ENCODE data around the gene CCDC3.
A peak's percentile ranks its signal among the peaks of the same experiment; 100 is the strongest.

CCDC3 gene

DNA sequence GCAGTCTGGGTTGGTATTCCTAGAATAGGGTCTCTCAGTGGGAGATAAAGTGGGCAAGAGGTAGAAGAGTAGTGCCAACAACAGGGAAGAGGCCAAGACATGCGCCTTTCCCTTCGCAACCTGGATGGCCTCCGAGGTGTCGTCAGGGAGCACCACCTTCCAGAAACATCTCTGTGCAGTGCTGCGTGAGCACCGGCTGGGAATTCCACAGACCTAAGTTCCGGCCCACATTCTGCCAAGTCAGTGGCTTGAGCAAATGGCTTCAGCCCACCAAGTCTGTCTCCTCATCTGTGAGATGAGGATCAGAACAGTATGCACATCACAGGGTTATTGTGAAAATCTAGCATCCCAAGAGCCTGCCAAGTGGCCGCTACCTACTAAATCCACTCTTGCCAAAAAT is 40.6 kb downstream of the CCDC3 start:
- DNase-seq: no peak

DNA sequence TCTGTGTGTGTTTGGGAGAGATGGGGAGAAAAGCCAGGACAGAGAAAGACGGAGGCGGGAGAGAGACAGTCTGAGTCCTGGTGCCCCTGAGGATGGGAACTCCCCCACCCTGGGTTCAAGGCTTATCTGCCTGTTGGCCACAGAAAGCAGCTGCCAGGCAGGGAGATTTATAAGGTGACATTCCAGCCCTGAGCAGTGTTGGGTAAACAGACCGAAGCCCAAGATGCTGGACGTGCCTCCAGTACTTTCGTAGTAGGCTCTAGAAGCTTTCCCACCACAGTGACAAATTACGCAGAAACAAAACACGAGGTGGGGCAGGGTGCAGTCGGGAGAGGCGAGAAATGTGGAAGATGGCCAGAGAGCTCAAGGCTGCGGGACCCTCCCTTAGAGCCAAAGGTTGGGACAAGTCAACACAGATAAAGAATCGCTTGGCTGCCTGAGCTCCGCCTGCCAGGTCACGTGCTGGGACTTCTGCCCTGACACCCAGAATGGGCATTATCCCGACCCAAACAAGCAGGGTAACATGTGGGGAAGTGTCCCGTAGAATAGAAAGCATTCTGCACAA is 41.1 kb downstream of the CCDC3 start:
- no peak for DNase-seq

DNA sequence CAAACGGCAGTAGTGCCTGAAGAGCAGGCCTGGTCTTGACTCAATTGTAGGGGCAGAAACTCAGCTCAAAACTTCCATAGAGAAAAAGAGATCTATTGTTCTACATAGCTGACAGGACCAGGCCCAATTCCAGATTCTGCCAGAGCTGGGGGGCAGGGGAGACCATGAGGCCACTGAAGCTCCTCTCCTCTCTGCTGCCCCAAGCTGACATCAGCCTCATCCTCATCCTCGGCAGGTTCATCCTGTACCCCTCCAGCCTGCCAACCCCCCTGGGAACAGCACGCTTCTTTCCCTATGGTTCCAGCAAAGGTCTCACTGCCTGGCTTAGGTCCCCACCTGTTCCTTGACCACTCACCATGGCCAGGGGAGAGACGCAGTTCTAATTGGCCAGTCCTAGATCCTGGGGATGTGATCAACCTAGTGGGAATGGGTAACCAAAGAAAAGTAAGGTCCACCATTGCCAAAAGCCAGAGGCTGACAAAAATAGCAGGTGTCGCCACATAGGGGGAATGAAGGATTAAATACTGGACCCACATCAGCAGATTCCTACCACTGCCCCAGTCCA is 42.9 kb downstream of the CCDC3 start:
- no peak for DNase-seq

DNA sequence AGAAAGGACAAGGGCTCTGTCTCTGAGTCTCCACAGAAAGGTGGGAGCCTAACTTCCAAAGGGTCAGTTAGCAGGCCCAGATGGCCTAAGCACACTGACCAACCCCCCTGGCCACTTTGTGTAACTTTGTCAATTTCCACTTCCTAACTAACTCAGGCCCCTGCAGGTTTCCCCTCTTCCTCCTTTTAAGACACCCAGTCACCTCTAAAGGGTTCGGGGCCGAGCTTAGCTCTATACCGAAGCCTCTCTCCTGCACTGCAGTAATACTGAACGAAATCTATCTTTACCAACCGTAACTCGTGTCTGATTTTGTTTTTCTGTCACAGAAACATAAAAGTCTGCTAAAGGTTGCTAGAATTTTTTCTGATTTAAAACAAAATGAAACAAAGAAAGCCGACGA is 44.4 kb downstream of the CCDC3 start:
- DNase-seq: no peak

DNA sequence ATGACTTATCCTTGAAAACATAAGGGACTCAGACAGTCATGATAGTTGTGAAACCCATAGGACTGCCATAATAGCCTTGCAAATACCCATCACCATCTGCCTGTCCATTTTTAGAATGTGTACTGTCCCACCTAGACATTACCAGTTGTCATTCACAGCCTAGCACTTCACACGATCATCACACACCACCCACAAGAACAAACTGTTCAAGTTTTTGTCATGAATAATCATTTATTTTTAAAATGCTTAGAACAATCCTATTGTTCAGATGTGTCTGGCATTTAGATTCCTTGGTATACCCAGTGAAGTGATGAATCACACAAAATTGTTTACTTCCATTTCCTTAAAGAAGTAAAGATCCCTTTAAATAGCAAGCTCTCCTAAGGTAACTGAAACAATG is 46.6 kb downstream of the CCDC3 start:
- peak; percentile 13 for DNase-seq

DNA sequence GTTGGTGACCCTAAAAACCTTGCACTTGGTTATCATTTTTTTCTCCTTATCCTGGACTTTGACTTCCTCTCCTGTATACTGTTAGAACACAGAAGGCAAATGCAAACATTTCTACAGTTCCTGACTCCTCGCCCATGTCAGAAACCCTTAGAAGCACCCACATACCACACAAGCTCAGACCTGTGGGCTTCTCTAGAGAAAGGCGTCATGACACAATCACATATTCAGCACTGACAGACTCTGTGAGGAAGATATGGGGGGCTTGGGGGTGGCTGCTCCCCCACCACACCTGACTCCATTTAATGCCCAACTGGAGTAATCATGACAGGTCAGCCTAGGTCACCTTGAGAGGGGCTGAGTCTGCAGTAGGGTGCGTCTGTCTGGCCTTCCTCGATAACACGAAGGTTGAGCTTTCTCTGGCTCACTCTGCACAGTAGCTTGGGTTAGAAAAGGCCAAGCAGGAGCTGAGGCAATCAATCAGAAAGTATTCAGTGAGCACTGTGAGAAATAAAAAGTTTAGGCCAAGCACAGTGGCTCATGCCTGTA is 50.9 kb downstream of the CCDC3 start:
- no peak for DNase-seq

DNA sequence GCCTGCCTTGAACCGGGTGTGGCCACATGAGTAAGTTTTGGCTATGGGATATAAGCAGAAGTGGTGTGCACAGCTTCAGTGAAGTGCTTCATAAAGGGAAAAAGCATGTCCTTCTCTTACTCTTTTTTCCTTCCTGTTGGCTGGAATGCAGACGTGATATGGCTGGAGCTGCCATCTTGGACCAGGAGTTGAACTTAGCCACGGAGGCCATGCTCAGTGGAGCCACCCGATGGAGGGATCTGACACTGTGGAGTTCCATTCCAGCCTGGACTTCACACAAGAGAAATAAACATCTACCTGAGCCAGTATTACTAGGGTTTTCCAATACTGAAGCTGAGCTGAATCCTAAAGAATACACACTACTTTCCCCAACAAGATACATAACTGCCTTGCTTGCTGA is 52.3 kb downstream of the CCDC3 start:
- no peak for DNase-seq

DNA sequence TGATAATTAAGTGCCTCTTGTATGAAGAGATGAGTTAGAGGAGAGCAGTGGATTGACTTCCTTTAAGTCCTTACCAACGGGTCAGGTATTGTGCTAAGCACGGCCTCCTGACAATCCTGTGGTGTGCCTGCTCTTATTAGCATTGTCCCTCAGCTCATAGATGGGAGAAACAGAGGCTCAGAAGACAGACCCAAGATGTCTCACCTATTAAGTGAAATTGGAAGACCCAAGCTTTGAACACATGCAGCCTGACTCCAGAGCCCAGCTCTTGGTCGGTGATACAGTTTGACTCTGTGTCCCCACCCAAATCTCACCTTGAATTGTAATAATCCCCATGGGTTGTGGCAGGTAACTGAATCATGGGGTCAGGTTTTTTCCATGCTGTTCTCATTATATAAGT is 53.8 kb downstream of the CCDC3 start:
- no peak for DNase-seq

DNA sequence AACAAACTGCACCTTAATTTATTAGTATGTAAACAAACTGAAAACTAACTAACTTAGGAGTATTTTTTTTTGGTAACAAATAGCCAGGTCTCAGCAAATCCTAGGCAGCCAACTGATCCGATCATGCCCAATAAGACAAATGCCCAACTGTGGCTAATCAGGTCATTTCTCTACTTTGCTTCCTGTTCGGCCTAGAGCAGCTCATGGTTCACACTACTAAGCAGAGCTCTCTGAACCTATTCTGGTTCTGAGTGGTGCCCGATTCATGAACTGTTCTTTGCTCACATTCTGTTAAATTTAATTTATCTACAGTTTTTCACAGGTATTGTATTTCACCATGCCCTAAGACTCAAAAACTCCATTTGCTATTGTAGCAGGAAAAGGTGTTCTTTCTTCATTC is 55.1 kb downstream of the CCDC3 start:
- DNase-seq: no peak

DNA sequence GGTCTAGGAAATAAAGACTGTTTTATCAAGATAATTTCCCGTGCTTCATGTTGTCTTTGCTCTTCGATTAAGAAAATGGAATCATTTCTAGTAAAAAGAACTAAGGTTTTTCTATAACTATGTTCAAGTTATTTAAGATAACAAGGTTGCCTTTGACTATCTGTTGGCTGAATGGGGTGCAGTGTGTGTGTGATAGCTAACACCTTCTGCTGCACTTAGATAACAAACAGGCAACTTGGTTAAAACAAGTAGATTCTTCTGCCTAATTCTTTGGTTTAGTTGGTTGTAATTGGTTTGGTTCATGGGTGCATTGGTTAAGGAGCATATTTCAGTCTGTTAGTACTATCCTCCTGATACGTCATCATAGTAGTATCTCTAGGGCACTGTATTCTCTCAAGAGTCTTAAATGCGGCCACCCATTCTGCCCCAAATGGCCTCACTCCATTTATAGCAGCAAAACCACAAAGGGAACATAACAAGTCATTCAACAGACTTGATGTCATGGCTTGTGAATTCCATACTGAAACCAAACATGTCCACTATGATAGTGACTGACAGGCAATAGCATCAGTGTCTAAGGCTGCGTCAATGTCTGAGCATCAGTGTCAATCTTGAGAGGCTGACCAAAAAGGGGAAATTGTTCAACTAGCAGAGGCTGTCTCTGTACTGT is 55.7 kb downstream of the CCDC3 start:
- no peak for DNase-seq

DNA sequence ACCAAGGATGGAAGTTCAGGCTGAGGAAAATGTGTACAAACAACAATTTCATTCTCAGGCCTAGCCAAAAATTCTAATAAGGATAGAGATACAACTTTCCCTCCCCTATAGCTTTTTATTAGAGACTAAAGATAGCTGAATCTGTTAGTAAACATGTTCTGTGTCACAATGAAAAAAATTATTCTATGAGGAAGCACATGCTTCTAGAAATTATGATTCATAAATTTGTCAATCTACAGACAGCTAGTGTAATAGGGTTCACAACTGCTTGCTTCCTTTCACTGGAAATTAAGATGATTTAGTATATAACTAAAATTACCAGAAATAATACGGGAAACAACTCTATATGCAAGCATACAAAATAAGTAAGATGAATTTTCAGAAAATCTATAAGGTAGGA is 56.6 kb downstream of the CCDC3 start:
- DNase-seq: no peak

DNA sequence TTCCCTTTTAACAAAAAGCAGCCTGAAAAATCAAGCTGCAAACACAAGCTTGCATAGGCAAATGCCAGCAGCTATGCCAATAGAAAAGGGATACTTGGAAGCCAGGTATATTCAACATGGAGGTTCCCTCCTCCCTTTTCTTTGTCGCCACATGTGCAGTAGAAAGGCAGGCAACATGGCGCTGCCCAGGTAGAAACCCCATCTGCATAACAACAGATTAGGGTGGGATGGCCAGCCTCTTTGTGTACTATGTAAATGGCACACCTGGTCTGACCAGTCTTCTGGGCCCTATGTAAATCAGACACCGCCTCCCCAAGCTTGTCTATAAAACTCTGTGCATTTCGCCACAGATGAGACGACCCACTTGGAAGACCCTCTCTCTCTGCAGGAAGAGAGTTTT is 58.1 kb downstream of the CCDC3 start:
- no peak for DNase-seq

DNA sequence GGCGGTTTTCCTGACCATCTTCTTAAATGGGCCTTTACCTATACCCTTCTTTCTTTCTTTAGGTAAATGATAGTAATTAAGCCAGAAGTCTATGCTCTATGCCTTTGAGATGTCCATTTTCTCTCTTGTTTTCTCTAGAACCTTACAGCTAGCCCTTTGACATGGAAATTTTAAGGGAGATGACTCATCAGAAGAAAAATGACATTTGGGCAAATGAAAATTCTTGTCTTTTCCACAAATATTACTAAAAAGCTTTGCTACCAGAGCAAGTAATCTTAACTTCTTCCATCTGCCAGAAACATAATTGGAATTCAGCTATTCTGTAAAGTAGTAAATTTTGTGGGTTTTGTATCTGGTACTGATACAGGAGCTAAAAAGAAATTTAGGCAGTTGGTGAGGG is 59.5 kb downstream of the CCDC3 start:
- no peak for DNase-seq

DNA sequence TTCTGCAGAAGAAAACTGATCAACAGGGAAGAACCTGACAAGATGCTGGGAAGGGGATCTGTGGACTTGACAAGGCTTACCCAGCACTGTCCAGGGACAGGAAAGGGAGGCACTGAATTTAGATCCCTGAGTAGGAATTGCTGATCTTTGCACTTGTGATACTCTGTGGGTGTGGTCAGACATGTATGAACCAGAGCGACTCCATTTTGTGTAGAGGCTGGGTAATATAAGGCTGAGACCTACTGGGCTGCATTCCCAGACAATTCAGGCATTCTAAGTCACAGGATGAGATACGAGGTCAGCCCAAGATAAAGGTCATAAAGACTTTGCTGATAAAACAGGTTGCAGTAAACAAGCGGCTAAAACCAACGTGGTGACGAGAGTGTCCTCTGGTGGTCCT is 60.7 kb downstream of the CCDC3 start:
- DNase-seq: no peak

DNA sequence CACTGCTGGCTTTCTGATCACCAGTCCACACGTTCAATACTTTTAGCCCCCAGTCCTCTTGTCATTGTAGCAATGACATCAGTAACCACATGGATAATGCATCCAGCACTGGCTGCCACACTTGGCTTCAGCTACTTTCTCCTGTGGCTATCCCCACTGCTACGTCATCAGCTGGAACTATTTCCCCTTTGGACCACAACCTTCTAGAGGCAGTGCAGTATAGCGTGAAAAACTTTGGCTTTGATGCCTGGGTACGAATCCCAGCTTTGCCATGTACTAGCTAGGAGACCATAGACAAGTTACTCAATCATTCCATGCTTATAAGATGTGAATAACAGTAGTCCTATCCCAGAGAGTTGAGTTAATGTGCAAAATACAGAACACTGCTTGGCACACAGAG is 63.2 kb downstream of the CCDC3 start:
- no peak for DNase-seq

DNA sequence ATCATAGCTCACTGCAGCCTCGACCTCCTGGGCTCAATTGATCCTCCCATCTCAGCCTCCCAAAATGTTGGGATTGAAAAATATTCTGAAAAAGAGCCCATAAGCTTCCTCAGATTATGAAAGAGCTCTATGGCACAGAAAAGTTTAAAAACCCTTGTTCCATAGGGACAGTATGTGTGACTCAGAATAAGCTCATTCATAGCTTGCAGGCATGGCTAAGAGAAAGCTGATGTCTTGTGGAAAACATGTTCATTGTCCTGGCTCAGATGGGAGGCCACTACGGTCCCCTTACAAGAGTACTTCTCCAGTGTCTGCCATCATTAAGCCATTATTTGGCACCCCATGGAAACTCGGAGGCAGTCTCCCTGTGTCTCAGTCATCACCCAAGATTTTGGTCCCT is 64.0 kb downstream of the CCDC3 start:
- DNase-seq: no peak

DNA sequence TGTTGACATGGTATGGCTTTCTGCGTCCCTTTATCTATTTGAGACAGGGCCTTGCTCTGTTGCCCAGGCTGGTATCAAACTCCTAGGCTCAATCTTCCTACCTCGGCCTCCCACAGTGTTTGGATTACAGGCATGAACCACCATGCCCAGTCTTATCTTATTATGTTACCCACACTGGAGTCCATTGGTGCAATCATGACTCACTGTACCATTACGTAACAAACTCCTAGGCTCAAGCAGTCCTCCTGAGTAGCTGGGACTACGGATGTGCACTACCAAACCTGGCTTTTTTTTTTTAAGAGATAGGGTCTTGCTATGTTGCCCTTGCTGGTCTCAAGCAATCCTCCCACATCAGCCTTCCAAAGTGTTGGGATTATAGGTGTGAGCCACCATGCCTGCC is 66.7 kb downstream of the CCDC3 start:
- DNase-seq: peak; percentile 36

DNA sequence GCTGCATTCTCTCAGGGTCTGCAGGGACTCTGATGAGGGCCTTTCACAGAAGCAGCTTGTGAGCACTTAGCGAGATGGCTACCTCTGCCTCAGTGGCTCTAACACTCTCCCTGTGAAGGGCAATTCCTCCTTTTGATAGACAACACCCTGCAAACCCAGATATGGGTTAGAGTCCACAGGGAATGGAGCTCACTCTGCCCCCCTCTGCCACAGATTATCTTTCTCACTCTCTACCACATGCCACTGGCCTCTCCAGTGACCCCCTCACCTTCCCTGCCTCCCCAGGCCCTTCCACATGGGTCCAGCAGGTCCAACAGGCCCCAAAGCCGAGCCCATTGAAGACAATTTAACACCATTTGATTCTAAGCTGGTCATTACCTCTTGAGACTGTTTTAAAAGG is 72.1 kb downstream of the CCDC3 start:
- DNase-seq: no peak

DNA sequence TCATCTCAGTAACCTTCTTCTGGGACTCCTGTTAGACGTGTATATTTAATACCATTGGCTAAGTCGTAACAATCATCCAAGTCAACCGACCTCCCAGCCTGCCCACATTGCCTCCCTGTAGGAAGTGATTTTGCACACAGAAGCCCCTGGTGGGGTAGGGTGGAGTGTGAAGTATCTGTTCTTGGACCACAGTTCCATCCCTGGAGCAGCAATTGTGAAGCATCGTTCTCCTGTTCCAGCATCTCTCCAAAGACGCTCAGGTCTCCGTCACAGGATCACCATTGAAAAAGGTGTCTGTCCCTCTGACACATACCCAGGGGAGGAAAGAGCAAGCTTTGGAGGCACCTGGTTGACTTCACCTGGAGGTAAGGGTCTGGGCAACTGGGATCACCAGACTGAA is 72.9 kb downstream of the CCDC3 start:
- no peak for DNase-seq

DNA sequence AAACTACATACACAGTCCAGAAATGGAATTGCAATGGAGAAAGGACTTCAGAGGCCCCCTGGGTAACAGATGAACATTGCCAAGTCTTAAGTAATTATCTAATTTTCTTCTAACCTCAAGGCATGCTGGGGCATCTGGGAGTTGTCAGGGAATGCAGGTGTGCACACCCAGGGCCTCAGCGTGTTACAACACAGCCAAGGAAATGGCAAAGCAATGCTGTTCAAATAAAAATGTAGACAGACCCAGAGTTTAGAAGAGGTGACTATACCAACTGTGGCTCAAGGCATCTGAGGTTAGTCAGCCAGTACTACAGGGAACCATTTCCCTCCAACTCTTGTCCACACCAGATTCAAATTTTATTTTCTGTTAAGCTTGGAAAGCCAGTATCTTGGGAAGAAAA is 73.6 kb downstream of the CCDC3 start:
- no peak for DNase-seq

DNA sequence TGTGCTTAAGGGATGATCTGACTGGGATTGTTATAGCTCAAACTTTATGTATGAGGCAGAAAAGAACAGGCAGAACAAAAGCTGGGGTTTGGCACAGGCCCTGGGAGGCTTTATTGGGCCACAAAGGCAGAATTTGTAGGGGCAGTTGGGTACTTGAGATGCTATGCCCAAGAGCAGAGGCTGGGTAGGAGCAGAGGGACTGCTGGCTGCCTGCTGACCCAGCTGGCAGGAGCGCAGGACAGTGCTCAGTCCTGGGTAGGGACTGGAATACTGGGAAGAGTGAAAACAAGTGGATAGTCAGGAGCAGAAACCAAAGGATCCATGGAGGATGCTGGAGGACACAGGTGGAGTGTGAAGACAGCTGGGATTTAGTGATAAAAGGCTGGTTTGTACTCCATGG is 75.7 kb downstream of the CCDC3 start:
- no peak for DNase-seq

DNA sequence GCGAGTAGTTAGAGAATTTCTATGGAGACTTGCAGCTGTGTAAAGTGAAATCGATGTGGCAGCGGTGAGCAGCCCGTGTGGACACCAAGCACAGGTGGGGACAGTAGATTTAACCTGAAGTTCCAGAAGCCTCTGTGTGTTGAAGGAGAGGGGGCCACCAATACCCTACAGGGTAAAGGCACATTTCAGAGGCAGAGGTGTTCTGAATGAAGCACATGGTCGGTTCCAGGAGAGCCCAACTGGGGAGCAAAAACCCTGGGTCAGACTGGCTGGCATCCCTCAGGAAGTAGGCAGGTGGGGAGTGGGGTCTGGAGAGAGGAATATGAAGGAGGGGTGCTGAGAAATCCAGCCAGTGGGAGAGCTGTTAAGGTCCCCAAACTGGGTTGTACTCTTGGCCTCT is 76.6 kb downstream of the CCDC3 start:
- no peak for DNase-seq

DNA sequence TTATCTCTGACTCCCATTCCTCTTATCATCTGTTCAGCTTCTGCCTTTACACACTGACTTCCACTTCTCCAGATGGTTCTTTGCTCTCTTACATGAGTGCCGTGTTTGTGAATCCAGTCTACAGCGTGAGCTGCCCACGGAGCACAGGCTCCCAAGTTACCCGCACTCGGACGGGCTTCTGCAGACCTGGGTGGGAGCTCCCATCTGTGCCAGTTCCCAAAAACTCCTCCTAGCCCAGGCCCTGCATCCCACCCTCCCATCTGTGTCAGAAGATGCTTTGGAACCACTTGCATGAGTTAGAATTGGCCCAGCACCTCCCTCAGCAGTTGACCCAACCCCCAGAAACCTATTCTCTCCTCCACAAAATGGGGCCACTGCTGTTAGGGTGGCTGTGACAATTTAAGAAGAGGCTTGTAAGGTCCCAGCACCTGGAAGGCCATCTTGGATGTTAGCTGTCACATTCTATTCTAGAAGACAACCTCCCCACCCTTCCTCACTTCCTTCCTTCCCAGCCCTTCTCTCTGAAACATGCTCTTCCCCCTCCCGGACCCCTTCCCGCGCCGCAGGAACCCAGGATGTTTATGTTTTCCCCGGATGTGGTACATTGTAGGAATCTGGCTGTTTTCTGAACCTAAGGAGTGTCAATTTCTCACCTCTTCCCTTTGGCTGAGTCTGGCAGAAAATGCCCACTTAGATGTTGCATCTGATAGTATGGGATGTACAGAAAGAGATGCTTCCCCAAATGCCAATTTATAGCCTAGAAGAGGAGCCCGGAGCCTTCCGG is 79.2 kb downstream of the CCDC3 start:
- no peak for DNase-seq

DNA sequence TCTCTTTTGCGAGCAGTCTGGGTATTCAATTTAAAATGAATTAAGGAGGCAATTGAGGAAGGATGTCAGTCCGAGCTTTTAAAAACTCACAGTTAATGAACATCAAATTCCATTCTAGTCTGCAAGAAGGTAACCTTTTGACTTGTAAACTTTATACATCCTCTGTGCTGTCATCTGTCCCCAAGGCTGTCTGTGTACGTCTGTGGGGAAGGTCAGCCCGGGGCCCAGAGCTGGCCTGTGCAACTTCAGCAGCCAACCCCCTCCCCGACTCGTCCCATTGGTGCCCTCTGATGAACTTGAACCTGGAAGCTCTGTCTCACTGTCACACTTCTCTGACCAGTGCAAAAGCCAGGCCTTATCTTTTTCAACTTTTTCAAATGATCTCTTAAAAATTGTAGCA is 80.3 kb downstream of the CCDC3 start:
- DNase-seq: no peak
